Stomach (tissue), 4 donors: Measurements from ENCODE around the gene RTN4R.

ENCODE experiments used
- CTCF ChIP-seq, 7 experiments: fragments of 450-650 bp in 4 of 7; fragments of 200-600 bp in 3 of 7; sonication (generic) in 3 of 7; IDR thresholded peaks; one replicate each; pipeline ENCODE4 v1.5.1; 2016 to 2019; ENCODE audit warnings: antibody characterized with exemption in 7 of 7, control low read depth in 2 of 7, mild to moderate bottlenecking in 1 of 7
- EP300 ChIP-seq: sonication (generic); formaldehyde crosslinking; IDR thresholded peaks from one replicate; pipeline ENCODE4 v1.6.1; 2017; ENCODE audit warnings: antibody characterized with exemption
- POLR2A ChIP-seq, 4 donors: fragments of 450-650 bp; IDR thresholded peaks; one replicate each; pipeline ENCODE4 v1.6.1; 2016; ENCODE audit warnings: antibody characterized with exemption in 4 of 4, control low read depth in 2 of 4, mild to moderate bottlenecking in 1 of 4, moderate library complexity in 1 of 4

GRCh38 chr22:20207277-20208025 is 60.7 kb downstream of the RTN4R start:
- TF ChIP-seq EP300 (no peak), CTCF (IDR thresholded peaks at IDR 0.05) (no peak), POLR2A (IDR thresholded peaks at IDR 0.05) (no peak)
